ENCODE measurements around the gene SPECC1. TPM values are rescaled to one million over a fixed set of nuclear protein-coding genes. Genes with fewer than 3 reads are reported as not detected.

The SPECC1 gene
- total RNA-seq, 1 experiment from 2014 or later: 71.7 TPM

- DNase-seq (ENCODE audit: low read depth): no peak
These were observed 262.0 kb downstream of the SPECC1 start for GRCh38 chr17:20271011-20271610.

GRCh38 chr17:20273741-20274500 lies 264.8 kb downstream of the SPECC1 start:
- no peak for DNase-seq (ENCODE audit: low read depth)

- no peak for DNase-seq (ENCODE audit: low read depth)
These were observed 266.5 kb downstream of the SPECC1 start for GRCh38 chr17:20275653-20276052.

- no peak for DNase-seq (ENCODE audit: low read depth)
These were observed 267.3 kb downstream of the SPECC1 start for GRCh38 chr17:20276421-20276820.

- DNase-seq (ENCODE audit: low read depth): no peak
These were observed 269.6 kb downstream of the SPECC1 start for GRCh38 chr17:20278805-20279204.

- DNase-seq (ENCODE audit: low read depth): no peak
These were observed 270.5 kb downstream of the SPECC1 start for GRCh38 chr17:20279631-20280030.

GRCh38 chr17:20280051-20280450 lies 270.9 kb downstream of the SPECC1 start:
- DNase-seq (ENCODE audit: low read depth): no peak

GRCh38 chr17:20280851-20281250 lies 271.7 kb downstream of the SPECC1 start:
- DNase-seq (ENCODE audit: low read depth): no peak

- DNase-seq (ENCODE audit: low read depth): no peak
These were observed 272.7 kb downstream of the SPECC1 start for GRCh38 chr17:20281860-20282259.

- no peak for DNase-seq (ENCODE audit: low read depth)
These were observed 273.6 kb downstream of the SPECC1 start for GRCh38 chr17:20282526-20283308.

- no peak for DNase-seq (ENCODE audit: low read depth)
These were observed 274.9 kb downstream of the SPECC1 start for GRCh38 chr17:20284022-20284421.

GRCh38 chr17:20284570-20285295 lies 275.6 kb downstream of the SPECC1 start:
- DNase-seq (ENCODE audit: low read depth): no peak

GRCh38 chr17:20289984-20290383 lies 280.8 kb downstream of the SPECC1 start:
- DNase-seq (ENCODE audit: low read depth): no peak

- DNase-seq (ENCODE audit: low read depth): no peak
These were observed 282.7 kb downstream of the SPECC1 start for GRCh38 chr17:20291853-20292252.

GRCh38 chr17:20293501-20293900 lies 284.3 kb downstream of the SPECC1 start:
- DNase-seq (ENCODE audit: low read depth): no peak

GRCh38 chr17:20294120-20294519 lies 285.0 kb downstream of the SPECC1 start:
- no peak for DNase-seq (ENCODE audit: low read depth)

GRCh38 chr17:20299013-20299412 lies 289.9 kb downstream of the SPECC1 start:
- no peak for DNase-seq (ENCODE audit: low read depth)

GRCh38 chr17:20300436-20300934 lies 291.3 kb downstream of the SPECC1 start:
- peak; percentile 37 for DNase-seq (ENCODE audit: low read depth)

GRCh38 chr17:20302246-20302917 lies 293.2 kb downstream of the SPECC1 start:
- no peak for DNase-seq (ENCODE audit: low read depth)

GRCh38 chr17:20304961-20305360 lies 295.8 kb downstream of the SPECC1 start:
- no peak for DNase-seq (ENCODE audit: low read depth)

GRCh38 chr17:20306924-20307323 lies 297.8 kb downstream of the SPECC1 start:
- no peak for DNase-seq (ENCODE audit: low read depth)

Measured in M059J (cell line).